H9 (cell line): ENCODE results near the gene CFAP54. TPM values are rescaled to one million over a fixed set of nuclear protein-coding genes. Genes with fewer than 3 reads are reported as not detected.

Experiments used
- DNase-seq: peaks from one replicate; pipeline ENCODE4 v3.0.0-alpha.2; 2017
- H2AFZ ChIP-seq: one replicate; pipeline ENCODE4 v1.6.1; 2013; ENCODE audit warnings: mild to moderate bottlenecking, low read length, control low read depth, moderate library complexity
- H2AK5ac ChIP-seq: 2 replicates; pipeline ENCODE4 v1.6.1; 2013; ENCODE audit warnings: low read length, control low read depth, mixed read lengths; ENCODE audit not compliant: insufficient read length
- H2BK120ac ChIP-seq: one replicate; pipeline ENCODE4 v1.6.1; 2013; ENCODE audit warnings: low read depth, mild to moderate bottlenecking, low read length, control low read depth, inconsistent platforms; ENCODE audit not compliant: poor library complexity, severe bottlenecking
- H2BK12ac ChIP-seq: 2 replicates; pipeline ENCODE4 v1.6.1; 2013; ENCODE audit warnings: low read length, control low read depth, mixed read lengths, low read depth; ENCODE audit not compliant: insufficient read length
- H2BK15ac ChIP-seq: 2 replicates; pipeline ENCODE4 v1.6.1; 2013; ENCODE audit warnings: low read depth, low read length, control low read depth
- H2BK20ac ChIP-seq: one replicate; pipeline ENCODE4 v1.6.1; 2013; ENCODE audit warnings: low read depth, mild to moderate bottlenecking, low read length, control low read depth, inconsistent platforms; ENCODE audit not compliant: poor library complexity, severe bottlenecking
- H2BK5ac ChIP-seq: 2 replicates; pipeline ENCODE4 v1.6.1; 2013; ENCODE audit warnings: low read length, control low read depth, mixed read lengths; ENCODE audit not compliant: insufficient read length
- H3K14ac ChIP-seq: 2 replicates; pipeline ENCODE4 v1.6.1; 2013; ENCODE audit warnings: low read length, control low read depth; ENCODE audit not compliant: insufficient read depth
- H3K18ac ChIP-seq: 2 replicates; pipeline ENCODE4 v1.6.1; 2013; ENCODE audit warnings: low read depth, mild to moderate bottlenecking, mixed read lengths, low read length, control low read depth; ENCODE audit not compliant: insufficient read length
- H3K23ac ChIP-seq: 2 replicates; pipeline ENCODE4 v1.6.1; 2013; ENCODE audit warnings: low read length, control low read depth, mixed read lengths, low read depth; ENCODE audit not compliant: insufficient read length
- H3K23me2 ChIP-seq: 2 replicates; pipeline ENCODE4 v1.6.1; 2013; ENCODE audit warnings: low read depth, mild to moderate bottlenecking, mixed read lengths, low read length, control low read depth; ENCODE audit not compliant: insufficient read length, poor library complexity, severe bottlenecking
- H3K27ac ChIP-seq: 2 replicates; pipeline ENCODE4 v1.5.1; 2013; ENCODE audit warnings: low read length, control low read depth, mixed read lengths, low read depth; ENCODE audit not compliant: insufficient read length
- H3K27me3 ChIP-seq: 2 replicates; pipeline ENCODE4 v1.6.1; 2013; ENCODE audit warnings: low read length, control low read depth, inconsistent platforms; ENCODE audit not compliant: insufficient read depth
- H3K4ac ChIP-seq: 2 replicates; pipeline ENCODE4 v1.6.1; 2013; ENCODE audit warnings: low read depth, mild to moderate bottlenecking, control low read depth, inconsistent platforms, low read length, moderate library complexity
- H3K4me1 ChIP-seq: 2 replicates; pipeline ENCODE4 v1.6.1; 2013; ENCODE audit warnings: low read length, control low read depth, inconsistent platforms; ENCODE audit not compliant: insufficient read depth
- H3K4me2 ChIP-seq: 2 replicates; pipeline ENCODE4 v1.6.1; 2013; ENCODE audit warnings: low read length, control low read depth, mixed read lengths; ENCODE audit not compliant: insufficient read length, insufficient read depth
- H3K56ac ChIP-seq: 2 replicates; pipeline ENCODE4 v1.6.1; 2013; ENCODE audit warnings: low read depth, mild to moderate bottlenecking, mixed read lengths, low read length, control low read depth; ENCODE audit not compliant: insufficient read length
- H3K79me1 ChIP-seq: 2 replicates; pipeline ENCODE4 v1.6.1; 2013; ENCODE audit warnings: low read depth, mild to moderate bottlenecking, moderate library complexity, low read length, control low read depth, inconsistent platforms; ENCODE audit not compliant: insufficient read depth, poor library complexity, severe bottlenecking
- H3K79me2 ChIP-seq: 2 replicates; pipeline ENCODE4 v1.6.1; 2013; ENCODE audit warnings: low read length, control low read depth, inconsistent platforms; ENCODE audit not compliant: insufficient read depth
- H3K9ac ChIP-seq: 2 replicates; pipeline ENCODE4 v1.6.1; 2013; ENCODE audit warnings: low read length, control low read depth, mixed read lengths; ENCODE audit not compliant: insufficient read length; ENCODE audit errors: extremely low read depth
- H3K9me3 ChIP-seq: one replicate; pipeline ENCODE4 v1.6.1; 2013; ENCODE audit warnings: low read depth, low read length, inconsistent platforms; ENCODE audit not compliant: control insufficient read depth
- H3T11ph ChIP-seq: one replicate; pipeline ENCODE4 v1.6.1; 2013; ENCODE audit warnings: mild to moderate bottlenecking, low read length, control low read depth, inconsistent platforms
- H4K20me1 ChIP-seq: one replicate; pipeline ENCODE4 v1.6.1; 2013; ENCODE audit not compliant: control insufficient read depth, insufficient read length, insufficient read depth
- H4K5ac ChIP-seq: 2 replicates; pipeline ENCODE4 v1.6.1; 2013; ENCODE audit warnings: low read depth, mild to moderate bottlenecking, mixed read lengths, low read length, control low read depth; ENCODE audit not compliant: insufficient read length
- H4K8ac ChIP-seq: replicated peaks from 2 replicates; pipeline ENCODE4 v1.6.1; 2013; ENCODE audit warnings: low read length, control low read depth, mixed read lengths, low read depth; ENCODE audit not compliant: insufficient read length
- H4K91ac ChIP-seq: 2 replicates; pipeline ENCODE4 v1.6.1; 2013; ENCODE audit warnings: low read depth, mild to moderate bottlenecking, moderate library complexity, mixed read lengths, low read length, control low read depth; ENCODE audit not compliant: insufficient read length
- H3K27ac Mint-ChIP-seq, 3 experiments: 2 replicates in 2 of 3; 3 replicates in 1 of 3; pipeline ENCODE4 v1.8.0; 2020 to 2021; ENCODE audit warnings: mixed read lengths in 3 of 3, mild to moderate bottlenecking in 1 of 3, moderate library complexity in 1 of 3
- H3K27me3 Mint-ChIP-seq: 2 replicates; pipeline ENCODE4 v1.8.0; 2021; ENCODE audit warnings: low read depth, mild to moderate bottlenecking, moderate library complexity, mixed read lengths
- H3K36me3 Mint-ChIP-seq, 3 experiments: 2 replicates in 2 of 3; 3 replicates in 1 of 3; pipeline ENCODE4 v1.8.0; 2020 to 2021; ENCODE audit warnings: low read depth in 3 of 3, mixed read lengths in 3 of 3; ENCODE audit not compliant: insufficient read depth in 1 of 3
- H3K4me1 Mint-ChIP-seq, 2 experiments: 2 replicates each; pipeline ENCODE4 v1.8.0; 2020; ENCODE audit warnings: mixed read lengths in 2 of 2
- H3K4me3 Mint-ChIP-seq, 2 experiments: 2 replicates in 1 of 2; 3 replicates in 1 of 2; pipeline ENCODE4 v1.8.0; 2020 to 2021; ENCODE audit warnings: mild to moderate bottlenecking in 2 of 2, mixed read lengths in 2 of 2, moderate library complexity in 1 of 2
- H3K9me3 Mint-ChIP-seq, 2 experiments: 2 replicates in 1 of 2; 3 replicates in 1 of 2; pipeline ENCODE4 v1.8.0; 2020; ENCODE audit warnings: mild to moderate bottlenecking in 2 of 2, mixed read lengths in 2 of 2, moderate library complexity in 1 of 2
- CTCF ChIP-seq: fragments of 200-600 bp; sonication (generic); conservative IDR thresholded peaks from 3 replicates; pipeline ENCODE4 v1.8.0; 2021; ENCODE audit warnings: antibody characterized with exemption, mild to moderate bottlenecking
- WGBS: extraction: QIAGEN DNeasy Blood & Tissue Kit; methylation state at CpG from one replicate; pipeline ENCODE4 v1.1.7; 2013; ENCODE audit warnings: missing lambda C conversion rate, low lambda C conversion rate, mixed read lengths; ENCODE audit not compliant: insufficient read length; ENCODE audit errors: extremely low coverage; 5-methylcytosine and 5-hydroxymethylcytosine counted together
- total RNA-seq: library from RNA; stranded (reverse); gene quantifications from 2 replicates; pipeline ENCODE4 v1.2.1, GENCODE V29; 2021

The CFAP54 gene
- total RNA-seq, 1 experiment from 2014 or later = 0.24 TPM

DNA sequence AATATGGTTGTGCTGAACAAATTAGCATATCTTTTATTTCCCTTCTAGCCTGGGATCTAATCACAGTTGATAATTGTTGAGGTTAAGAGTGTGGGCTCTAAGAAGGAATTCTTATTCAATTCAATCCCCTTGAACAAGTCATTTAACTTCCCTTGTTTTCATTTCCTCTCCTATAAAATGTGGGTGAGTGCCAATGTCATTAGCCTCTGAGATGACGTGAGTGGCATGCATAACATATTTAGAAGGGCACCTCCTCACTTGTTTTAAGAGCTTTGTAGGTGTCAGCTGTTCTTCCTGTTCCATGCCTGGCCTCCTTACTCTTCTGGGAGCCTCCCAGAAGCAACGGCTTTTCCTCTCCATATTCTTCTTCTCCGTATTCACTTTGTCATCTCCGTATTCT lies 262.2 kb downstream of the CFAP54 start:
- Histone ChIP-seq H2AK5ac (no peak overlapping the region), H3K27ac (no peak overlapping the region), H3K9ac (no peak overlapping the region), H3K9me3 (no peaks in the 10 kb centered on the region), H4K20me1 (no peaks in the 10 kb centered on the region), H3K79me1 (no peaks in the 10 kb centered on the region), H2BK120ac (no peak overlapping the region), H3K4me1 (no peaks in the 10 kb centered on the region; the same call in 1 of the 2 replicates), H3K79me2 (no peaks in the 10 kb centered on the region), H3K56ac (no peak overlapping the region), H2BK5ac (no peak overlapping the region), H2BK20ac (no peak overlapping the region), H2BK12ac (no peak overlapping the region), H4K5ac (no peak overlapping the region), H3T11ph (no peak overlapping the region), H4K8ac (no peak overlapping the region), H2AFZ (peak overlapping the region; percentile 14), H3K23ac (no peak overlapping the region), H3K27me3 (no peaks in the 10 kb centered on the region), H3K4ac (no peak overlapping the region), H4K91ac (no peak overlapping the region), H3K4me2 (no peak overlapping the region), H3K14ac (no peak overlapping the region), H3K18ac (no peak overlapping the region), H3K23me2 (no peaks in the 10 kb centered on the region), H2BK15ac (no peak overlapping the region)
- H3K27ac Mint-ChIP-seq = no peak overlapping the region
- no peak for TF ChIP-seq CTCF
- WGBS = no CpG with 5 or more reads among the region's 4 CpGs
- no peak for DNase-seq
- no peaks in the 10 kb centered on the region for H3K36me3 Mint-ChIP-seq
- H3K4me1 Mint-ChIP-seq = peaks cover 13 to 15% of the 10 kb centered on the region in 2 experiments
- no peak overlapping the region for H3K4me3 Mint-ChIP-seq
- no peaks in the 10 kb centered on the region; the same call in 1 of the 2 replicates for H3K27me3 Mint-ChIP-seq
- H3K9me3 Mint-ChIP-seq = no peaks in the 10 kb centered on the region
